ENCODE results near the gene ATP11B.

DNA sequence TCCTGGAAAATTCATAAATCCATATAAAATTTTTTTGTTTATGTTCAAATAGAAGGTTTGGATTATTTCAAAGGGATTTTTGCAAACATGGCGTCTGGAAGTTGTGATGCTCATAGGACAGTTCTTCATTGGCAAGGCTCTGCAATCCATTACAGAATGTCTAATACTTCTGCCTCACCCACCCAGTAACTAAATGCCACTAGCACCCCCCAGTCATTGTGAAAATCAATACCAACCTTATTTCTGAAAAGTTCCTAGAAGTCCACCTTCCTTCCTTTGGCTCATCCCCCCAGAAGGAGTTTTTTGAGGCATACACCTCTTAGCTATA lies 17.9 kb downstream of the ATP11B start:
- TF ChIP-seq, protein P1, sequence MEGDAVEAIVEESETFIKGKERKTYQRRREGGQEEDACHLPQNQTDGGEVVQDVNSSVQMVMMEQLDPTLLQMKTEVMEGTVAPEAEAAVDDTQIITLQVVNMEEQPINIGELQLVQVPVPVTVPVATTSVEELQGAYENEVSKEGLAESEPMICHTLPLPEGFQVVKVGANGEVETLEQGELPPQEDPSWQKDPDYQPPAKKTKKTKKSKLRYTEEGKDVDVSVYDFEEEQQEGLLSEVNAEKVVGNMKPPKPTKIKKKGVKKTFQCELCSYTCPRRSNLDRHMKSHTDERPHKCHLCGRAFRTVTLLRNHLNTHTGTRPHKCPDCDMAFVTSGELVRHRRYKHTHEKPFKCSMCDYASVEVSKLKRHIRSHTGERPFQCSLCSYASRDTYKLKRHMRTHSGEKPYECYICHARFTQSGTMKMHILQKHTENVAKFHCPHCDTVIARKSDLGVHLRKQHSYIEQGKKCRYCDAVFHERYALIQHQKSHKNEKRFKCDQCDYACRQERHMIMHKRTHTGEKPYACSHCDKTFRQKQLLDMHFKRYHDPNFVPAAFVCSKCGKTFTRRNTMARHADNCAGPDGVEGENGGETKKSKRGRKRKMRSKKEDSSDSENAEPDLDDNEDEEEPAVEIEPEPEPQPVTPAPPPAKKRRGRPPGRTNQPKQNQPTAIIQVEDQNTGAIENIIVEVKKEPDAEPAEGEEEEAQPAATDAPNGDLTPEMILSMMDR (IDR thresholded peaks at IDR 0.05) = no peak
- no peak for TF ChIP-seq EZH2phosphoT487 (IDR thresholded peaks at IDR 0.05)
